GM19351 (cell line): ENCODE data around the gene RAD51B.

Source experiments
- ATAC-seq: cut with Tn5 transposase; IDR thresholded peaks from one replicate; pipeline ENCODE4 v1.9.1; 2021; ENCODE audit warnings: mild to moderate bottlenecking, moderate library complexity; ENCODE audit not compliant: unreplicated experiment

Gene RAD51B

DNA sequence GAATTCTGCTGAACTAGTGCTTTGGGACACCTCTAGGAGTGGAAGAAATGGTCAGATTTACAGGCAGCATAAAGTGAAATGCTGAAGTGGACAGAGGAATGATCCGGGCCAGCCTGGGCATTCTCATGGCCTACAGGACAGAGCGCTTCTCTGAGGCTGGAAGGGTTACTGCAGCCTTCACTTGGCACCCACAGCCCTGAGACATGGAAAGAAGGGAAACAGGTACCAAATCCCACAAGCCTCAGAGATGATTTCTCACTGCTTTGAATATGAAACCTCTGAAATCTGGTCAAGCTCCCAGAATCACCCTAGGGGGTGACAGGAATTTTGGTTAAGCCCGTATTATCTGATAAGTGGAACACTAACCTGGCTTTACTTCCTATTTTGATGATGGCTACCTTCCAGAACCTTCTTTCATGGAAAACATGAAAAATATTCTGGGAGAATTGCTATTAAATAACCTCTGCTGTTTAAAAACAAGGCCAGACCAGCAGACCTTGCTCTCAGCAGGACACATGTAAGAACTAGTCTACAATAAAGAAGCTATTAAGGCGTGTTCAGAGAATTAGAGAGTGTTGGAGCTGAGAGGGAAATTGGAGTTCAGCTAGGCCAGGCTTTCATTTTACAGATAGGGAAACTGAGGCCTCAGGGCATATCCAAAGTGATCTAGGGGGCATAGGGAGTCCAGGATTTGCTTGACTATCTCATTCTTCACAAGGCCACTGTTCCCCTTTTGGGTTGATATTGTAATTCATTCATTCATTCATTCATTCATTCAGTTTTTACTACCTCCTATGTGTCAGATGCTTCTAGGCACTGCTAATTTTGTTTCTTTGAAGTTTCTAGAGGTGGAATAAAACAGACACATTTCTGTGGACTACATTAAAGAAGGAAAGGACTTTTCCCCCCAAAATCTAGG lies 691.8 kb downstream of the RAD51B start:
- no peak for ATAC-seq

DNA sequence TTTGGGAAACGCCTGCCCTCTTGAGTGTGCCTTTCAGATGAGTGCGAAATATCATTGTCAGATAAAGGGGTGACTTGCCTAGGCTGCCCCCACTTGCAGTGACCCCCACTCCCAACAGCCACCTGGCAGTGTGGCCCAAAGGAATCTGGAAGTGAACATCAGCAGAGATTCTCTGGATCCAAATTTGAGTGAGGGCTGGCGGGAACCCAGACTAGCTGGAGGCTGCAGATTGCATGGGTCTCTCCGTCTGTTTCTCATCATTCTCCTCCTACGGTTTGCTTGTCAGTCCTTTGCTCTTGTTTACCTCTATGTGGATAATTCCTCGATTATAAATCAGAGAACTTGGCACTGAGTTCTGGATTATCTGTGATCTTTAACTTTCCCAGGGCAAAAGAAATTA lies 692.5 kb downstream of the RAD51B start:
- ATAC-seq = no peak

DNA sequence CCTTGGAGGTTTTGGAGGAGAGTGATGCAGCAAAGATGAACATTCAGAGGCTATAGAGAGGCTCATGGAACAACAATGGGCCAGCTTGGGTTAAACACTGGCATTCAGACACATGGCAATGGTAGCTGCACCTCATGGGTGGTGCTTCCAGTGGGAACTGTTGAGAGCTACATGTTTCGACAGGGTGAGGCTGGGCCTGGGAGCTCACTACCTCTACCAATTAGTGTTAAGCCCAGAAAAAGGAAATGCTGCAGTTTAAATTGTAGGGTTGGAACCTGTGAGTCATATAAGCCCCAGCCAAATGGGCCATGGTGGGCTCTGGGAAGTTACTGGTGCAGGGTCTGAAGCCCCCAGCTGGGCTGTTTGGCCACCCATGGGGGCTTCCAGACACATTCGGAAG lies 693.6 kb downstream of the RAD51B start:
- no peak for ATAC-seq

DNA sequence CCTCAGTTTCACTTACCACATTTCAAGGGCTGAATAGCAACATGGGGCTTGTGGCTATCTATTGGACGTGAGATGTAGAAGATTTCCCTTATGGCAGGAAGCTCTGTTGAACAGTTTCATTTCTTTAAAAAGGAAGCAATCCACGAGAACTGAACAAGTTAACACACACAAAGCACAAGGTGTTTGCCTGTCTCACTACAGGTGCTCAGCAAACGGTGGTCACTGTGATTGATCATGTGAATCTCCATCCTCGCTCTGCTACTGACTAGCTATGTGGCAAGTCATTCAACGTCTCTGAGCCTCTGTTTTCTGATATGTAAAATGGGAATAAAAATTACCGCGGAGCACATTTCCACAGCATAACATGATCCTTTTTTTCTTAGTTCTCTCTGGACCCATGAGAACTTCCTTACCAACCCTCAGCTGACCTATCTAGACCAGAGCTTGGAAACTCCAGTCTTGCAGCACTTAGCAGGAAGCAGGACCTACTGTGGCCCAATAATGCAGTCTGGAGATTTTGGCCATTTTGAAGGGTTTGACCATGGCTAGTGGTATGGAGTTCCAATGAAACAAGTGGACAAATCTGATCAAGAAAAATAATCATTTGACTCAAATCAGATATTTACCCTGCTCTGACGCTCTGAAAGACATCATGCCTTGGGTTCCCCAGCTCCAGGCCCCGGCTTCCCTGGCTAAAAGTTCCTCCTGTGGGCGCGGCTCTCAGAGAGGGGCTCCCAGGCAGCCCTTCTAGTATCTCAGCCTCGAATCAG lies 694.4 kb downstream of the RAD51B start:
- peak; percentile 84 for ATAC-seq

DNA sequence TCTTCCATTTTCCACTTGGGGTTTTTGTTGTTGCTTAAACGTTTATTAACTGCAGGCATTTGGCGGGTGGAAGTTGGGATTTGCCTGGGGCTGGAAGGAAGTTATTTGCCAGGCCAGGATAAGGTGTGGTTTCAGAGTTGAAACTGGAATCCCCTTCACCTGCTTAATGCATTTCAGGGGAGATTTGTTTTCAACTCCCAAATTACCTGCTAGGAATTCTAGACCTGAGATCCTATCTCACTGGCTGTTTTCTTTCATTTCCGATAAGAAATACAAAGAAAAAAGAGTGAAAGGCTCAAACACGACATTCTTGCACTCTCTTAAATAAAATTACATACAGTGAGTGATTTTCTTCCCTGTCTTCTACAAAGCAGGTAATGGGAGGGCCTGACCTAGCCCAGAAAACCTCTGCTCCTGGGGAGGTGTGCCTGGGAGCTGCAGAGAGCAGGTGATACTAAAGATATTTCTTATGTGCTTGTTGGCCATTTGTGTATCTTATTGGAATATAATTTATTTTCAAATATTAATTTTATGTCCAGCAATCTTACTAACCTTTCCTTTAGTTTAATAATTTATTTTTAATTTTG lies 695.1 kb downstream of the RAD51B start:
- ATAC-seq = no peak

DNA sequence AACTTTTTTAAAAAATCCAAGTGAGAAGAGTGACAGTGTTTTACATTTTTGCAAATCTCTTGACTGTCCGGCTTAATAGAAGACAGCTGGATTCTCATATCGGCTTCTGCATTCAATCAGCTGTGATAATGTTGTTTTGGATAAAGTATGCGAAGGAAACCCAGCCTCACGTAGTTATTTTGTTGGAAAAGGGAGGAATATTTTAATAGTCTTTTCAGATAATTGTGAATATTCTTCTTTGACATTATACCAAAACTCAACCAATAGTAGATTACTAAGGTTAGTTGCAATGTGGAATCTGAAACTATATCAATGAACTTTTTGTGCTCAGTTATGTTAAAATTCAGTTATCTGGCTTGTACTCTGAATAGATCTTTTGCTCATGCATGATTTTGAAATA lies 696.8 kb downstream of the RAD51B start:
- no peak for ATAC-seq

DNA sequence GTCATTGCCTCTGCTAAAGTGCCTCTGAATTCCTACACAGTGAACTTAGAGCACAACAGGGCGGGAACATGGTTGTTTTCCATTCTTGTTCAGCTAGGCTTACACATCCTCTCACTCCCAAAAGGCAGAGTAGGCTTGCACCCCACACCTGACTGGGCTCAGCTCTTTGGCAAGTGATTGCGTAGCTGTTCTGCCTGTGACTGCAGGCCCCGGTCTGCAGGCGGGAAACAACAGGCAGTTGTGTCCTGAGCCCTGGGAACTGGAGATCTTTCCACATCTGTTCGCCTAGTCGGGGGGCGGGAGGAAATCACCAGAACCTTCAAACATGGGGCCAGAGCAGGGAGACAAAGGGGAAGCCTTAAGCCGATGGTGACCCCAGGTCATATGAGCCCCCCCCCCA lies 698.6 kb downstream of the RAD51B start:
- no peak for ATAC-seq

DNA sequence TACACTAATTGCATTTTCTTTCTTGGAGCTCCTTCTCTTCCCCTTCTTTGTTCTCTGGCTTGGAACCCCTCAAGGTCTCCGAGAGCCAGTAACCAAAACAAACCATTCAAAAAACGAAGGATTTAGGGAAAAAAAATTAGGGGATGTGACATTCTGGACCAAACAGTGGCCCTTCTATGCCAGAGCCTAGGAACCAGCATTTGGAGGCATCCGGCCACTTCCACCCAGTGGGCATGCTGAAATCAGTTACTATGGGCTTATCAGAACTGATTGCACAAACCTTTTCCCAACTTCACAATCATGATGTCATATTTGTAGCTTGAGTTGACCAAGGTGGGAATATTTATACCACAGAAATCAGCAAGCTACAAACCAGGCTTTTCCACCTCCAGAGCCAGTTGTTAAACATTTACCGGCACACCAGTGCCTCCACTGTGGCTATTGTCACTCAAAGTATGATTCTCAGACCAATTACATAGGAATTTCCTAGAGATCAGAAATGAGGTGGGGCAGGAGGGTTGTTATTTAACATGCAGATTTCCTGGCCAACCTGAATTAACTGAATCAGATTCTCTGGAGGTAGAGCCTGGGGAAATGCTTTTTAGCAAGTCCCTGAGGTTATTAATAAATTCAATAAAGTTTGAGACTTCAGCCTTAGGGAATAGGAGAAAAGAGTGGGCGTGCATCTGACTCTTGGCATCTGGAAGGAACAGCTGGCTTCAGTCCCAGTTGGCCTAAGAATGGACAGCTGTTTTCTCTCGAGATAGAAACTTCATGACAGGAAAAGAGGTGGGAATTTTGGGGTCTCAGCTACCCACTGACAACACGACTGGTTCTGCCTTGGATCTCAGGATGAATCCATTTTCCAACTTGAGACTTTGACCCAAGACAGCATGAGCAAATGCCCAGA lies 699.4 kb downstream of the RAD51B start:
- ATAC-seq = no peak

DNA sequence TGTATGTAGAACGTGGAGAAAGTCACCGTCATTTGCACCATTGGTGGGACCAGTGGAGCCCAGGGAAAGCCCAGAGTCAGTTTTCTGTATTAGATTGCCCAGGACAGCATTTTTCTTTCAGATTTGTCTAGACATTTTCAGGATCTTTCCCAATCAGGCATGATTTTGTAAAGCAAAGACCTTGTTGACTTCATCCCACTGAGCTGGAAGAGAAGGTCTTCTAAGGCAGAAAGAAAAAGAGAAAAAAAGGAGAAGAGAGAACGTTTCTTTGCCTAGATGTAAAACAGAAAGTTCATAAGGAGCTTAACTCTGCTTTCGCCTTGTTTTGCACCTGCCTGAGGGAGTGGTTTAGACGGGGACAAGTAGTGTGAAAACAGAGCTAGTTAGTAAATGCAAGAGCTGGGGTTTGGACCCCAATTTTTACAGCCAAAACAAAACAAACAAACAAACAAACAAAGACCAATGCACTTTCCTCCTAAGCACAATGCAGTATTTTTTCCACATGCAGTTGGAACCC lies 700.1 kb downstream of the RAD51B start:
- ATAC-seq = peak; percentile 55

DNA sequence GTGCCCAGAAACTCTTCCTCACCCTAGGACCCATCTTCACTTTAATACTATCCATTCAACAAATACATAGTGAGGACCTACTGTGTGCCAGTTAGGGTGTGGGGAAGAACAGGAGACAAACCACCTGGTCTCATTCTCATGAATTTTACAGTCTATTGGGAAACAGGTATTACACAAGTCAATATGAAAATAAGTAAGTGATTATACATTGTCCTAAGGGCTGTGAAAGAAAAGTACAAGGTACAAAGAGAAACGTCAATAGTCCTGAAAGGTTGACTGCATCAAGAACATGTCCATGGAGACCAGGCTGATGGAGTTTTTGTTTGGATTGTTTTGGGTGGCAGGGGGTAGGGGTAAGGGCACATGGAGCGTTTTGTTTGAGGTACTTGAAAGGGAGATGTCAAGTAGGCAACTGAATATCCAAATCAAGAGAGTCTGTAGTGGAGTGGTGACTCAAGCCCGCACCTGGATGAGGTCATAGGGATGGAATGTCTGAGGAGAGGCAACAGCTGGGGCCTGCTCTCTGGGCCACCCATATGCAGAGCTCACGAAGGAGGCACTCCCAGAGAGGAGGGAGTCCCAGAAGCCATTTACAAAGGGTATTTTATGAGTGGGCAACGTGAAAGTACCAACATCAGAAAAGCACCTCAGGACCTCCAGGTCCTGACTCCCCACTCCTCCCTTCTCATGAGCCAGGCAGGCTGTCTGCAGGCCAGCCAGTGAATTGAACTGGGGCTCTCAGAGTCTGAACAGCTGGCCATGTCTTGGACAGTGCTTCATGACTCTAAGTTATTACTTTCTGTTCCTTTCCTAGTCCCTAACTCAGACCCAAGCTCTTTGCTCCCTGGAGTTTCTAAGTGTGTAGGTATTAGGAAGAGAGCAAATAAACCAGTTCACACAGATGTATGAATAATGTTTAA lies 701.3 kb downstream of the RAD51B start:
- no peak for ATAC-seq

DNA sequence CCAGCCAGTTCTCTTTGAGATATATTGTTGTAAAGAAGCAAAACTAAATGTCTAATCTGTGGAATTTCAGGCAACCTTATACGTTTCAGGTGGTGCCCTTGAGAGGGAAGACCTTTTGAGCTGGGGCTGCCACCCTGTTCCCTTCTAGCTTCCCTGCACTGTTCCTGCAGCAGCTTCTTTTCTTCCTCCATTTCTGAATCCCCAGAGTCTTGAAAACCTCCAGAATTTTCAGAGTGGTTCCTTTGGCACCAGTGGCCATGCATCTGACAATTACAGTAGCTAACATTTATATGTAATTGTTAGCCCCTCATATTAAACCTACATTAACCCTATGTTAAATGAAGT lies 702.0 kb downstream of the RAD51B start:
- ATAC-seq = no peak

DNA sequence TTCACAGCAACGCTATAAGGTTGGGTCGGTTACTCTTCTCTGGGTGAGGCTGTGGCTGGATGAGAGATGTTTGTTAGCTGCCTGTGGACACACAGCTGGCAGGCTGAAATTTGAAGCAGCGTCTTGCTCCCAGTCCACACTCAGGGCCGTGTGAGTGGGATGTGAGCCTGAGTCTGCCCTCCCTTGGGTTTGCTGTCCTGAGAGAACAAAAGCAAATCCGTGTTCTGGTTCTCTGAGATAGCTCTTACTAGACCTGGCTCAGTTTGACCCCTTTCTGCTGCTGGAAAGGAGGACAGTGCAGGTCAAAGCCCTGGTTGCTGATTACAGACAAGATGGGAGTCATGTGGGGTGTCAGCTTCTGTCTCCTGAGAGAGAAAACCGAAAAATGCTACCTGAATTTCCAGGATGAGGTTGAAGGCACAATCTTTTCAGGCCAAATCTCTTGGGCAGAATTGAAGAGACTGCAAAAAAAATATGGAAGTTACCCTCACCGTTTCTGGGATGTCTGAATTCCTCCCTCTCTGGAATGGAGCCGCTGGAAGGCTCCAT lies 702.5 kb downstream of the RAD51B start:
- no peak for ATAC-seq

DNA sequence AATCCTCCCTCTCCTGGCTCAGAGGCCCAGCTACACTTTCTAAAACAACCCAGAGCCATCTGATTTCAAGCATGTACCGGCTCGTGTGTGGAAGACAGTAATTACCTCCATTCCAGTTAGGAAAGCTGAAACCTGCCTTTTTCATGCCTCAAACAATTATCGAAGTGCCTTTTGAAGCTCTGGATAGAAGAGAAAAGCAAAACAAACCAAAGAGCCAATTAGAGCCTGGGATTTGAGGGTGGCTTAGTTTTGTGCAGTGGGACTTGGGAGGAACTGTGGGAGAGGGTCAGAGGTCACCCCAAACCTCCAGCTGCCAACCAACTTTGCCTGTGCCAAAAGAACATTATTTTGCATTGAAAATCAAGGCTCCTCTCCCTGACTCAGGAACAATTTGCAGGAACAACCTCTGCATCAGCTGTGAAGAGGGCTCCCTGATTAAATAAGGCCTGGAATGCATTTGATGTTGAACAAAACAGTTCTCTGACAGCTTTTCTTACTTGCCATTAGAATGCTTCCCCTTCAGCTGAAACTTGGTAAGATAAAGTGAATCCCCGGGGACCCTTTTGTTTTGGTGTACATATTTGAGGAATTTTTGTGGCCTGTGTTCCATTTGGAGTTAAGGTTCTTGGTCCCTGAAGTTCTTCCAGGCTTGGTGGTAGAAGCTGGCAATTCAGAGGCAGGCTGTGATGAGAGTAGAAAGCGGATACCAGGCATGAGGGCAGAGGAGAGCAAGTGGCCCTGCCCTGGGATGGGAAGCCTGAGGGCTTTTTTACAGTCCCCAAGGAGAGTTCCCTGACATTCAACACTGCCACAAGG lies 703.1 kb downstream of the RAD51B start:
- no peak for ATAC-seq

DNA sequence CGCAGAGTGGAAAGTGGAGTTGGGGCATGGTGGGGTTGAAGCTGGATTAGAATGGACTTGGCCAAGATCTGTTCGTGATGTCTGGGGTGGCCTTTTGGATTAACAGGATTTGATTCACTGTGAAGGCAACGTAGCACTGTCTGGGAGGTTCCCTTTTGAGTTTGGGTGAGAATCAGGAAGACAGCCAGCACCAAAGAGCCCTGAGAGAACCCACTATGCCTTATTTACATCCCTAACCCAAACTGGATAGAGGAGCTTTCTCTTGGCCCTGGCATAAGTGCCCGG lies 703.7 kb downstream of the RAD51B start:
- no peak for ATAC-seq

DNA sequence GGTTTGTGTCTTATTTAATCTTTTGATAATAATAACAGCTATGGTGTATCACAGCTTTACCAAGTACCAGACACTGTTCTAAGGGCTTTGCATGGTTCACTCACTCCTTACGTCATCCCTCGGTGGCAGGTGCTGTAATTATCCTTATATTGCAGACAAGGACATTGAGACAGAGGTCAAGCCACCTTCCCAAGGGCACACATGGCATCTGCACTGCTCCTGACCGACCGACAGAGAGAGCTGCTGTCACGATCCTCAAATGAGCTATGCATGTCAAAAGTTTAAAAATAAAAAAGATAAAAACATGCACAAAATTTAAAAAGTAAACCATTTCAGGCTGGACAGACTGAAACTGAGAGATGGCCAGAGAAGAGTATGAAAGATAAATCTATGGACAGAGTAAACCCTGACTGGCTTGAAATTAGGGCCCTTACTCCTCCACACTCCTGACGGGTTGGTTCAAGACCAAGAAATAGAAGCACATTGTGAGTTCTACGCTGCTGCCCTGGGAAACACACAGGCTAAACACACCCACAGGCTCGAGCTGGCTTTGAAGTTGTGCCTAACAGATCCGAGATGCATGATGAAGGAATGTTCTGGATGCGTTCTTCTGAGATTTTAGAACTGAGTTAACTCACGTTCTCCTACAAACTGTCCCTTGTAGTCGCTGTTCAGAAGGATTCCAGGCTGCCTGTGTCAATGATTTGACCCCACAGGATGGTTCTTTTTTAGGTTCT lies 704.6 kb downstream of the RAD51B start:
- ATAC-seq = no peak

DNA sequence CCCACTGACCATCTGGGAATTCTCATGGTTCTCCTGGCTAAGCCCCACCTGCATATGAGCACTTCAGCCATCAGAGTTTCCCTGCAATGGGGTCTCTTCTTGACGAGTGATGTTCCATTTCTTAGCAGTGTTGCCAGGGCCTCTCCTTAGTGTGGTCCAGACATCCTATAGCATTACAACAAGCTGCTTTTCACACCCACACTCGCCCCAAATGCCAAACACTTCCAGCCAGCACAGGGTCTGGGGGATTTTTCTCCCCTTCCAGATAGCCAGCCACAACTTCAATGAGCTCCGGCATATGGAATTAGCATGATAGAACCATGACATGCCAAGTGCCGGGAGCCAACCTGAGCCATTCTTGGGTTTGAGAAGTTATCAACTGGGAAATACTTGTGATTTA lies 705.9 kb downstream of the RAD51B start:
- ATAC-seq = no peak

DNA sequence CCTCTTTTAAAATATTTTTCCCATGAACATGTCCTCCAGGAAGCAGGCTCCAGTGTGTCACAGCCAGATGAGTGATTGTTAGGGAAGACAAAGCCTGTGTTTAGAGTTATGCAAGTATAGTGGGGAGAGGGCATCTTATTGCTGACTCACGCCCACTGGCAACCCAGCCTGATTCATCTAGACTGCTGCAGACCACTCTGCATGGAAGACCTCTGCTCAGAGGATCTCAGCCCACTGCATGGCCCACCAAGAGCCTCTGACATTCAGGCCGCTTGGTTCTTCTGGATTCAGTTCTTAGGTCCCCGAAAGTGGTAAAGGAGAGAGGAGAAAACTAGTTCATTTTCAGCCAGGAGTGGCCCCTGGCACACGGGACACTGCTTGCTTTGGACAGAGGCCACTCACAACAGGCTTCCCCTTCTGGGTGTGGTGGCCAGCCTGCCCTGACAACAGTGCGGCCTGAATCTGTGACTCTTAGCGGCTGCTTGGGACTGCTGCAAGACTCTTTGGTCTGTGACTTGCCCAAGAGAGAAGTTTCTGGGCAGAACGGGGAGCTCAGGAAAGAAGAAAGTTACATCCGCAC lies 707.0 kb downstream of the RAD51B start:
- ATAC-seq = no peak
